Dendritic cell treated with granulocyte-macrophage colony-stimulating factor and Interleukin-4, amounts not matched to agents 40 ng/mL and 50 ng/mL, for 4 days (primary cell): Measurements from ENCODE around the gene FSTL4.

Experiments
- H3K27ac Mint-ChIP-seq: one replicate; pipeline ENCODE4 v1.8.0; 2022; ENCODE audit warnings: mild to moderate bottlenecking, mixed read lengths
- H3K27me3 Mint-ChIP-seq: one replicate; pipeline ENCODE4 v1.8.0; 2022; ENCODE audit warnings: mild to moderate bottlenecking, mixed read lengths
- H3K36me3 Mint-ChIP-seq: one replicate; pipeline ENCODE4 v1.8.0; 2022; ENCODE audit warnings: low read depth, mixed read lengths
- H3K4me1 Mint-ChIP-seq: one replicate; pipeline ENCODE4 v1.8.0; 2022; ENCODE audit warnings: low read depth, mixed read lengths
- H3K4me3 Mint-ChIP-seq: one replicate; pipeline ENCODE4 v1.8.0; 2022; ENCODE audit warnings: mild to moderate bottlenecking, moderate library complexity, mixed read lengths
- H3K9me3 Mint-ChIP-seq: one replicate; pipeline ENCODE4 v1.8.0; 2022; ENCODE audit warnings: mixed read lengths
- intact Hi-C: fragments of 100-400 bp; cut with micrococcal nuclease; formaldehyde crosslinking; loops from one replicate; pipeline ENCODE4 v1.15.0; 2022

FSTL4 gene

GRCh38 chr5:133347039-133347438, 265.3 kb downstream of the FSTL4 start:
- no peaks in the 10 kb centered on the region for H3K27me3 Mint-ChIP-seq
- H3K4me3 Mint-ChIP-seq: no peak overlapping the region
- H3K9me3 Mint-ChIP-seq: no peaks in the 10 kb centered on the region
- no peak overlapping the region for H3K27ac Mint-ChIP-seq
- H3K36me3 Mint-ChIP-seq: no peaks in the 10 kb centered on the region
- intact Hi-C loops: no loop called here
- H3K4me1 Mint-ChIP-seq: no peaks in the 10 kb centered on the region

- no peak overlapping the region for H3K4me3 Mint-ChIP-seq
- intact Hi-C loops: no loop called here
- no peaks in the 10 kb centered on the region for H3K9me3 Mint-ChIP-seq
- no peaks in the 10 kb centered on the region for H3K27me3 Mint-ChIP-seq
- H3K27ac Mint-ChIP-seq: no peak overlapping the region
- H3K4me1 Mint-ChIP-seq: no peaks in the 10 kb centered on the region
- H3K36me3 Mint-ChIP-seq: no peaks in the 10 kb centered on the region
Observed at GRCh38 chr5:133344266-133344665, 268.1 kb downstream of the FSTL4 start.

- Mint-ChIP-seq H3K9me3 (no peaks in the 10 kb centered on the region), H3K4me1 (no peaks in the 10 kb centered on the region), H3K27ac (no peak overlapping the region), H3K27me3 (no peaks in the 10 kb centered on the region), H3K36me3 (no peaks in the 10 kb centered on the region), H3K4me3 (no peak overlapping the region)
- intact Hi-C loops: no loop called here
Observed at GRCh38 chr5:133343196-133343595, 269.1 kb downstream of the FSTL4 start.

- H3K4me1 Mint-ChIP-seq: no peaks in the 10 kb centered on the region
- no peaks in the 10 kb centered on the region for H3K36me3 Mint-ChIP-seq
- no peaks in the 10 kb centered on the region for H3K9me3 Mint-ChIP-seq
- no peak overlapping the region for H3K4me3 Mint-ChIP-seq
- H3K27ac Mint-ChIP-seq: no peak overlapping the region
- intact Hi-C loops: no loop called here
- no peaks in the 10 kb centered on the region for H3K27me3 Mint-ChIP-seq
Observed at GRCh38 chr5:133341915-133342710, 270.2 kb downstream of the FSTL4 start.

GRCh38 chr5:133341296-133341695, 271.0 kb downstream of the FSTL4 start:
- no peak overlapping the region for H3K27ac Mint-ChIP-seq

GRCh38 chr5:133340822-133341221, 271.5 kb downstream of the FSTL4 start:
- H3K36me3 Mint-ChIP-seq: no peaks in the 10 kb centered on the region
- H3K27me3 Mint-ChIP-seq: no peaks in the 10 kb centered on the region
- intact Hi-C loops: no loop called here
- H3K27ac Mint-ChIP-seq: no peak overlapping the region
- no peak overlapping the region for H3K4me3 Mint-ChIP-seq
- no peaks in the 10 kb centered on the region for H3K4me1 Mint-ChIP-seq
- no peaks in the 10 kb centered on the region for H3K9me3 Mint-ChIP-seq

More at GRCh38 chr5:133341296-133341695, 271.0 kb downstream of the FSTL4 start:
- H3K4me3 Mint-ChIP-seq: no peak overlapping the region
- H3K9me3 Mint-ChIP-seq: no peaks in the 10 kb centered on the region
- no peaks in the 10 kb centered on the region for H3K4me1 Mint-ChIP-seq
- intact Hi-C loops: no loop called here
- H3K27me3 Mint-ChIP-seq: no peaks in the 10 kb centered on the region
- no peaks in the 10 kb centered on the region for H3K36me3 Mint-ChIP-seq

- Mint-ChIP-seq H3K4me3 (no peak overlapping the region), H3K27ac (no peak overlapping the region), H3K9me3 (no peaks in the 10 kb centered on the region), H3K27me3 (no peaks in the 10 kb centered on the region), H3K36me3 (no peaks in the 10 kb centered on the region), H3K4me1 (no peaks in the 10 kb centered on the region)
- intact Hi-C loops: no loop called here
Observed at GRCh38 chr5:133340002-133340755, 272.2 kb downstream of the FSTL4 start.

- no peaks in the 10 kb centered on the region for H3K27me3 Mint-ChIP-seq
Observed at GRCh38 chr5:133338504-133339355, 273.6 kb downstream of the FSTL4 start.

GRCh38 chr5:133337795-133338445, 274.4 kb downstream of the FSTL4 start:
- H3K36me3 Mint-ChIP-seq: no peaks in the 10 kb centered on the region
- intact Hi-C loops: no loop called here
- H3K4me1 Mint-ChIP-seq: no peaks in the 10 kb centered on the region
- no peak overlapping the region for H3K27ac Mint-ChIP-seq
- H3K9me3 Mint-ChIP-seq: no peaks in the 10 kb centered on the region
- no peak overlapping the region for H3K4me3 Mint-ChIP-seq
- H3K27me3 Mint-ChIP-seq: no peaks in the 10 kb centered on the region

More at GRCh38 chr5:133338504-133339355, 273.6 kb downstream of the FSTL4 start:
- H3K4me1 Mint-ChIP-seq: no peaks in the 10 kb centered on the region
- H3K36me3 Mint-ChIP-seq: no peaks in the 10 kb centered on the region
- no peaks in the 10 kb centered on the region for H3K9me3 Mint-ChIP-seq
- no peak overlapping the region for H3K27ac Mint-ChIP-seq
- intact Hi-C loops: no loop called here
- no peak overlapping the region for H3K4me3 Mint-ChIP-seq

GRCh38 chr5:133336969-133337410, 275.4 kb downstream of the FSTL4 start:
- H3K27ac Mint-ChIP-seq: no peak overlapping the region
- no peak overlapping the region for H3K4me3 Mint-ChIP-seq
- no peaks in the 10 kb centered on the region for H3K36me3 Mint-ChIP-seq
- intact Hi-C loops: no loop called here
- H3K9me3 Mint-ChIP-seq: no peaks in the 10 kb centered on the region
- no peaks in the 10 kb centered on the region for H3K4me1 Mint-ChIP-seq
- no peaks in the 10 kb centered on the region for H3K27me3 Mint-ChIP-seq

- H3K4me3 Mint-ChIP-seq: no peak overlapping the region
- H3K36me3 Mint-ChIP-seq: no peaks in the 10 kb centered on the region
- H3K4me1 Mint-ChIP-seq: no peaks in the 10 kb centered on the region
- intact Hi-C loops: no loop called here
- H3K9me3 Mint-ChIP-seq: no peaks in the 10 kb centered on the region
- no peaks in the 10 kb centered on the region for H3K27me3 Mint-ChIP-seq
- no peak overlapping the region for H3K27ac Mint-ChIP-seq
Observed at GRCh38 chr5:133336121-133336968, 276.0 kb downstream of the FSTL4 start.

- intact Hi-C loops: no loop called here
- Mint-ChIP-seq H3K36me3 (no peaks in the 10 kb centered on the region), H3K9me3 (no peaks in the 10 kb centered on the region), H3K4me3 (no peak overlapping the region), H3K27me3 (no peaks in the 10 kb centered on the region), H3K4me1 (no peaks in the 10 kb centered on the region), H3K27ac (no peak overlapping the region)
Observed at GRCh38 chr5:133334796-133335639, 277.3 kb downstream of the FSTL4 start.
